ENCODE results near the gene CCDC88C. TPM values are rescaled to one million over a fixed set of nuclear protein-coding genes. Genes with fewer than 3 reads are reported as not detected.

CCDC88C gene
- total RNA-seq, 1 donor from 2014 or later = 39.3 TPM

- no peak overlapping the region for H3K27ac Mint-ChIP-seq
- no peaks in the 10 kb centered on the region for H3K9me3 Mint-ChIP-seq
- H3K36me3 Mint-ChIP-seq = no peaks in the 10 kb centered on the region
- no peak for TF ChIP-seq CTCF (conservative IDR thresholded peaks at IDR 0.05)
- no peak for DNase-seq (ENCODE audit: extremely low spot score, unreplicated experiment)
- peaks cover 26% of the 10 kb centered on the region for H3K4me1 Mint-ChIP-seq (ENCODE audit: unreplicated experiment)
- H3K27me3 Mint-ChIP-seq = peaks cover 39% of the 10 kb centered on the region
- H3K4me3 Mint-ChIP-seq = no peak overlapping the region
Observed at GRCh38 chr14:91258876-91259275, 158.7 kb downstream of the CCDC88C start.

DNA sequence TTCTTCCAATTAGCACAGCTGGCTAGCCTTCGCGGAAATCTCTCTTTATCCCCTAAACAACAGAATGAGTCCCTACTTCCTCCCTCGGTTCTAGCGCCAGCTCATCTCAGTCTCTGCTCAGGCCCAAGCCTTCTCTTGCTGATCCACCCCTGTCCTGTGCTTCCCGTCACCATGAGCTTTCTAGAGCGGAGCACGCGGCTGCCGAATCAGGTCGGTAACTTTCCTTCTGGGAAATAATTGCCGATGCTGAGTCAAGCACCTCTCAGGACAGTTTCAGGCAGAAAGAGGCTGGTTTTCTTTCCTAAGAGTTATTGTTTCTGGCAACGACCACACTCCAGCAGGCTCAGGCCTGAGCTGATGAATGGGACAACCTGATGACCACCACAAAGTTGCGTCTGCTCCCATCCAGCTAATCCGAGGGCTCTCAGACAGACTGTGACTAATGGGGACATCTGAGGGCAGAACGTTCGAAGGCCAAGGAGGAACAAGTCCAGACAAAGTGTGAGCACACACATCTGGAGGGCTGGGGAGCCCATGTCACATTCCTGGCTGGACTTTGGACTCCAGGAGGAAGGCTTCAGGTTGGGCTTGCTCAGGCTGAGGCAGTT, 159.5 kb downstream of the CCDC88C start:
- Mint-ChIP-seq H3K4me3 (no peak overlapping the region), H3K27me3 (peaks cover 31% of the 10 kb centered on the region), H3K4me1 (ENCODE audit: unreplicated experiment) (peaks cover 18% of the 10 kb centered on the region), H3K27ac (no peak overlapping the region), H3K9me3 (no peaks in the 10 kb centered on the region), H3K36me3 (no peaks in the 10 kb centered on the region)
- TF ChIP-seq CTCF (conservative IDR thresholded peaks at IDR 0.05) = no peak
- DNase-seq (ENCODE audit: extremely low spot score, unreplicated experiment) = no peak

DNA sequence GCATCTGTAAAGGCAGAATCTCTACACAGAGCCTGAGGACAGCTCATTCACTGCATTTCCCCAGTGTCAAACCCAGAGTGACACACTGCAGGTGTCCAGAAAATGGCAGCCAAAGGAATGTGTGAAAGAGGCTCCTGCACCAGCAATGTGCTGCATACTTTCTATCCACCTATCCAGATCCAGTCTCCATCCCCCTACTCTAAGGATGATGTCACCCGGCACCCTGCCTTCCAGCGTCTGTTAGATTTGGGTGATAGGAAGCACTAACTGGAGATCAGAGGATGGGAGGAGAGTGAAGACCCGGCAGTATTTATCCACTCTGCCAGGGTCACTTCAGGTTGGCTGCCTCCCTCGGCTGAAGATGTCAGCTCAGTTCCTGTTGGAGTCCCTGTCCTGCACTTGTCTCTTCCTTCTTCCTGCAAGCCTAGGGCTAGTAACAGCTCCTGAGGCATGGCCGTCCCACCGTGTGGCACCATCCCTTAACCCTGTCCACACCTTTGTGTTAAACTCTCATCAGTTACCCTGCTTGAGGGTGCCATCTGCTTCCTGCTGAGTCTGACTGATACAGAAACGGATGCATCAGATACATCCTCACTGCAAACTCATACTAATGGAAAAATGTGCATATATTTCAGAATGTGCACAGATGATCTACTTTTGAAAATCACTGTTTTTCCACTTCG, 160.2 kb downstream of the CCDC88C start:
- no peak for TF ChIP-seq CTCF (conservative IDR thresholded peaks at IDR 0.05)
- no peak overlapping the region for H3K4me3 Mint-ChIP-seq
- H3K36me3 Mint-ChIP-seq = no peaks in the 10 kb centered on the region
- peaks cover 15% of the 10 kb centered on the region for H3K4me1 Mint-ChIP-seq (ENCODE audit: unreplicated experiment)
- DNase-seq (ENCODE audit: extremely low spot score, unreplicated experiment) = no peak
- H3K27me3 Mint-ChIP-seq = peaks cover 31% of the 10 kb centered on the region
- H3K27ac Mint-ChIP-seq = peak overlapping the region; percentile 48
- no peaks in the 10 kb centered on the region for H3K9me3 Mint-ChIP-seq

DNA sequence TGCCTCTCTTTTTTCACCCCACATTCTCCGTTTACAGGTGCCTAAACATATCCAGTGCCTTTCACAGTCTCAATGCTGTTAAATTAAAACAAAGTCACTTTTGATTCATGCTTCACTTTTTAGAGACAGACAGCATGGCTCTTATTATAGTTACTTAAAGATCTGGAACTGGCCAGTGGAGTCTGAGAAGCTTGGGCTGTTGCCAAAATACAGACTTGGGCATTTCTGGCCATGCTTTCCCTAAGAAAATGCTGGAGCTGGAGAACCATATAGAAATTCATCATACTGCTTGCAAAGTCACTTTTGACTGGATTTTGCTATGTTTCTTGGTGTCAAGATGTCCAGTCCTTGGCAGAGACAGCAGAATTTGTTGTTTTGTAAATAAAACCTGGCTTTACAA, 161.0 kb downstream of the CCDC88C start:
- no peaks in the 10 kb centered on the region for H3K36me3 Mint-ChIP-seq
- H3K27me3 Mint-ChIP-seq = peaks cover 32% of the 10 kb centered on the region
- H3K9me3 Mint-ChIP-seq = no peaks in the 10 kb centered on the region
- DNase-seq (ENCODE audit: extremely low spot score, unreplicated experiment) = no peak
- no peak overlapping the region for H3K4me3 Mint-ChIP-seq
- H3K27ac Mint-ChIP-seq = no peak overlapping the region
- TF ChIP-seq CTCF (conservative IDR thresholded peaks at IDR 0.05) = no peak
- H3K4me1 Mint-ChIP-seq (ENCODE audit: unreplicated experiment) = peaks cover 15% of the 10 kb centered on the region

GRCh38 chr14:91255026-91255695, 162.5 kb downstream of the CCDC88C start:
- Mint-ChIP-seq H3K9me3 (no peaks in the 10 kb centered on the region), H3K4me1 (ENCODE audit: unreplicated experiment) (peaks cover 25% of the 10 kb centered on the region), H3K27ac (no peak overlapping the region), H3K27me3 (peaks cover 34% of the 10 kb centered on the region), H3K36me3 (no peaks in the 10 kb centered on the region), H3K4me3 (peak overlapping the region; percentile 87)
- no peak for TF ChIP-seq CTCF (conservative IDR thresholded peaks at IDR 0.05)
- DNase-seq (ENCODE audit: extremely low spot score, unreplicated experiment) = no peak

Data from type B pancreatic cell (in vitro differentiated cells).